ENCODE measurements around the gene SLC12A3.

Gene SLC12A3

DNA sequence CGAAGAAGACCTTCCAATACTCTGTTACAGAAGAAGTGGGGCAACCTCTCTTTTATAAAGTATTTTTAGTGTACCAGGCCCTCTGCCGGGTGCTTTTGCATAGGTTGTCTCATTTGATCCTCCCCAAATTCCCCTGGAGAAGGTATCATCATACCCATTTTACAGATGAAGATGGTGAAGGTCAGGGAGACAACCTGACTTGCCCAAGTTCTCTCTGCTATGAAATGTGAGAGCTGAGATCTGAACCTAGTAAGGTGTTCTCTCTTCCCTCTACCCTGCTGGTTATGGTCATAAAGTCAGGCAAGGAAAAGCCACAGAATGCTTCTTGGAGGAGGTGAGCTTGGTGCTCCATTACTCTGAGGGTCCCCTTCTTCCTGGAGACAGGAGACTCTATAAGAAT is 38.9 kb downstream of the SLC12A3 start:
- H3K4me3 ChIP-seq (ENCODE audit: control insufficient read depth, low read depth, low read length) = no peak overlapping the region
- no peak for DNase-seq (ENCODE audit: low read depth)
- TF ChIP-seq, protein P1, sequence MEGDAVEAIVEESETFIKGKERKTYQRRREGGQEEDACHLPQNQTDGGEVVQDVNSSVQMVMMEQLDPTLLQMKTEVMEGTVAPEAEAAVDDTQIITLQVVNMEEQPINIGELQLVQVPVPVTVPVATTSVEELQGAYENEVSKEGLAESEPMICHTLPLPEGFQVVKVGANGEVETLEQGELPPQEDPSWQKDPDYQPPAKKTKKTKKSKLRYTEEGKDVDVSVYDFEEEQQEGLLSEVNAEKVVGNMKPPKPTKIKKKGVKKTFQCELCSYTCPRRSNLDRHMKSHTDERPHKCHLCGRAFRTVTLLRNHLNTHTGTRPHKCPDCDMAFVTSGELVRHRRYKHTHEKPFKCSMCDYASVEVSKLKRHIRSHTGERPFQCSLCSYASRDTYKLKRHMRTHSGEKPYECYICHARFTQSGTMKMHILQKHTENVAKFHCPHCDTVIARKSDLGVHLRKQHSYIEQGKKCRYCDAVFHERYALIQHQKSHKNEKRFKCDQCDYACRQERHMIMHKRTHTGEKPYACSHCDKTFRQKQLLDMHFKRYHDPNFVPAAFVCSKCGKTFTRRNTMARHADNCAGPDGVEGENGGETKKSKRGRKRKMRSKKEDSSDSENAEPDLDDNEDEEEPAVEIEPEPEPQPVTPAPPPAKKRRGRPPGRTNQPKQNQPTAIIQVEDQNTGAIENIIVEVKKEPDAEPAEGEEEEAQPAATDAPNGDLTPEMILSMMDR (IDR thresholded peaks at IDR 0.05; ENCODE audit: control insufficient read depth, insufficient read depth, low read depth, low read length, missing control alignments) = no peak

DNA sequence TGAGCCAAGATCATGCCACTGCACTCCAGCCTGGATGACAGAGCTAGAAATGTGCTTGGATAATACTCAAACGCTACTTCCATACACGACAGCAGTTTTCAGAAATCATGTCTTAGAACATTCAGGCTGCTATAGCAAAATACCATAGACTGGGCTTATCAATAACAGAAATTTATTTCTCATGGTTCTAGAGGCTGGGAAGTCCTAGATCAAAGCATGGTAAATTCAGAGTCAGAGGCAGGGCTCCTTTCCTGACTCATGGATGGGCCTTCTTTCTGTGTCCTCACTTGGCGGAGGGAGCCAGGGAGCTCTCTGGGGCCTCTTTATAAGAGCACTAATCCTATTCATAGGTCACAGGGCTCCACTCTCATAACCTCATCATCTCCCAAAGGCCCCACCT is 42.4 kb downstream of the SLC12A3 start:
- DNase-seq (ENCODE audit: low read depth) = no peak
- TF ChIP-seq, protein P1 (IDR thresholded peaks at IDR 0.05; ENCODE audit: control insufficient read depth, insufficient read depth, low read depth, low read length, missing control alignments) = no peak
- no peak overlapping the region for H3K4me3 ChIP-seq (ENCODE audit: control insufficient read depth, low read depth, low read length)

DNA sequence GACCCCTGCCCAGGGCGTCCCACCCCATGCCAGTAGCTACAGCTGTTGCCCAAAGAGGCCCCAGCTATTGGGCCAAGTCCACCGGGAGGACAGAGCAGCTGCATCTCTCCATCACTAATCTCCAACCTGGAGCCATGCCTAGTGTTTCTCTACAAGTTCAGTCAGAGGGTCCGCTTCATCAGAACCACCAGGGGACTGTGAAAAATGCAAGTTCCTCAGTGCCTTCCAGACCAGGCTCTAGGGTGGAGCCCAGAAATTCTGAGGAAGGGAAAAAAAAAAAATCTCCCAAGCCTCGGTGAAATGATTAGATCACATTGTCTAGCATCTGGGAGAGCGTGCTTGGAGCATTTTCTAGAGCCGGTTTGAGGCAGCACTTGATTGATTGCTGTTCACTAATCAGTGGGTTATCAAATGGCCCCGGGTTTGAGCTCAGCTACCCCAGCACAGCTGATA is 44.5 kb downstream of the SLC12A3 start:
- H3K4me3 ChIP-seq (ENCODE audit: control insufficient read depth, low read depth, low read length) = no peak overlapping the region
- DNase-seq (ENCODE audit: low read depth) = no peak
- TF ChIP-seq, protein P1 (IDR thresholded peaks at IDR 0.05; ENCODE audit: control insufficient read depth, insufficient read depth, low read depth, low read length, missing control alignments) = no peak

DNA sequence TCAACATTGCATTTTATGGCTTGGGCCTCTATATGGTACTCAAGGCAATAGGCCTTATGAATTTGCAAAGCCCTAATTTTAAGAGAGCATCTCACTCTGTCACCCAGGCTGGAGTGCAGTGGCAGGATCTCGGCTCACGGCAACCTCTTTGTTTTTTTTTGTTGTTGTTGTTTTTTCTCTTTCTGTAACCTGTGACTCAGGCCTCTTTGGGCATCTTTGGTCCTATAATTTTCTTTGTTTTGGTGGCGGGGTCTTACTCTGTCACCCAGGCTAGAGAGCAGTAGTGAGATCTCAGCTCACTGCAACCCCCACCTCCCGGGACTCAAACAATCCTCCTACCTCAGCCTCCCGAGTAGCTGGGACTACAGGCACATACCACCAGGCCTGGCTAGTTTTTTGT is 45.1 kb downstream of the SLC12A3 start:
- no peak for DNase-seq (ENCODE audit: low read depth)
- TF ChIP-seq, protein P1 (IDR thresholded peaks at IDR 0.05; ENCODE audit: control insufficient read depth, insufficient read depth, low read depth, low read length, missing control alignments) = no peak
- H3K4me3 ChIP-seq (ENCODE audit: control insufficient read depth, low read depth, low read length) = no peak overlapping the region

DNA sequence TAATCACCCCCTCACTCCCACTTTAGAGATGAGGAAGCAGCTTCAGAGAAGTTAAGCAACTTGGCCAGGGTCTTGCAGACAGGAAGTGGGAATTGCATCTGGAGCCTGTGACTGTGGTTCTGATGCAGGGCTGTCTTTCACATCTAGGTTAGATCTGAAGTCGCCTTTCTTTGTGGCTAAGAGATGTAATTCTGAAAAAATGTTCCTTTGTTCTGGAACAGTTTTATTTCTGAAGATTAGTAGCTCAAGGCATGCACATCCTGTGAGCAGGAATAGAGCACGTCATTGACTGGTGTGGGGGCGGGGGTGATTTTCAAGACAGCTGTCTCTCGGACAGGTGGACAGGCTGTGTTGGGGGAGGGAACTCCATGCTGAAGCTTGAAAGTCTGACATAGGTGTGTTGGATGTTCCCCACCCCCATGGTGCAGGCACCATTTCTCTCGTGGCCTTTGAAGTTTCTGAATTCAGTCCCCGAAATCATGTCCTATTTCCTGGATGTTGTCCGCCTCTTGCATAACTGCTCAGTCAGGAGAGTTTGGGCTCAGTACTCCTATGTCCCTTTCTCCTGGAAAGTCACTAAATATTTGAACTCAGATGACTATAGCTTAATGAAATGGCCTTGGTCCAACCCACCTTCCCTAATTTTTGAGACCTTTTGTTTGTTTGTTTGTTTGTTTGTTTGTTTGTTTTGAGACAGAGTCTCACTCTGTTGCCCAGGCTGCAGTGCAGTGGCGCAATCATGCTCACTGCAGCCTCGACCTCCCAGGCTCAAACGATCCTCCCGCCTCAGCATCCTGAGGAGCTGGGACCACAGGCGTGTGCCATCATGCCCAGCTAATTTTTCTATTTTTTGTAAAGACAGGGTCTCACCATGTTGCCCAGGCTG is 45.9 kb downstream of the SLC12A3 start:
- TF ChIP-seq, protein P1 (IDR thresholded peaks at IDR 0.05; ENCODE audit: control insufficient read depth, insufficient read depth, low read depth, low read length, missing control alignments) = no peak
- H3K4me3 ChIP-seq (ENCODE audit: control insufficient read depth, low read depth, low read length) = no peak overlapping the region
- peak; percentile 85 for DNase-seq (ENCODE audit: low read depth)

DNA sequence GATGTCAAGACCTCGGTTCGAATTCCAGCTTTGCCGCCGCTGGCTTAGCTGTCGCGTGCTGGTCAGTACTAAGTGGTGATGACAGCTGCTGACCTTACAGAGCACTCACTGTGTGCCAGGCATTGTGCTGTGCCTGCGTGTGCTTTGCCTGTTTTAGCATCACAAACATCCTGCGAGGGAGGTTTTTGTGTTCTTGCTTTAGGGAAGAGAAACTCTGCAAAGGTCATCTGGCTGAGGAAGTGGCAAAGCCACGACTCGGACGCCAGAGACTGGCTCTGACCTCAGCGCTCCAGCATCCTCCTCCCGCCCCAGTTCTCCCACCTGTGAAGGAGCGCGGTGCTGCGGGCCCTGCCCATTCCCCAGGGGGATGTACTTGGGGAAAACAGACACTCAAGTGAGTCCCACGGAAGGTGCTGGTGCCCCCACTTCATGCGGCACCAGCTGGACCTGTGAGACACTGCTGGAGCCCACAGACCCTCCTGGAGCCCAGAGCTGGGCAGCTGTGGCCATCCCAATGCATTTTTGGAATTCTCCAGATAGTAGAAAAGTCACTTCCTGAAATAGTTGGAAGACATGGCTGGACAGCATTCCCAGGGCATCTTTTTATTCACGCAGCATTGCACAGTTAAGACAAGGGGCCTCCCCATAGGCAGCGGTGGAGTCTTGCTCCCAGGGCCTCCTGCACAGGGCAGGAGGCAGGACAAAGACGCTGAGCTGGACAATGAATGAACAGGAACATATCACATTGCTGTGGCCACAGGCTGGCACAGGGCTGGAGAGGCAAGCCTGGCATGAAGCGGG is 47.0 kb downstream of the SLC12A3 start:
- no peak for DNase-seq (ENCODE audit: low read depth)
- TF ChIP-seq, protein P1 (IDR thresholded peaks at IDR 0.05; ENCODE audit: control insufficient read depth, insufficient read depth, low read depth, low read length, missing control alignments) = no peak
- no peak overlapping the region for H3K4me3 ChIP-seq (ENCODE audit: control insufficient read depth, low read depth, low read length)
